Keratinocyte (primary cell): ENCODE results near the gene NCAPH2. TPM values are rescaled to one million over a fixed set of nuclear protein-coding genes. Genes with fewer than 3 reads are reported as not detected.

Experiments
- DNase-seq: peaks from one replicate; pipeline ENCODE4 v3.0.0-alpha.2; 2011; ENCODE audit warnings: low read depth, missing footprints, low spot score
- FAIRE-seq: peaks from 2 replicates; lab custom pipeline; 2011; peaks lifted over from hg19 to GRCh38; lab: Jason Lieb, UNC
- H2AFZ ChIP-seq: 2 replicates; pipeline ENCODE4 v1.6.0; 2012; ENCODE audit warnings: low read length, control low read depth, inconsistent platforms; ENCODE audit not compliant: control insufficient read depth
- H3K27ac ChIP-seq: 2 replicates; pipeline ENCODE4 v1.5.1; 2011; ENCODE audit warnings: low read length; ENCODE audit not compliant: control insufficient read depth, insufficient read depth
- H3K27me3 ChIP-seq: 3 replicates; pipeline ENCODE4 v1.6.0; 2011; ENCODE audit warnings: low read length; ENCODE audit not compliant: control insufficient read depth, insufficient read depth; ENCODE audit errors: extremely low read depth
- H3K36me3 ChIP-seq, 2 experiments: 2 replicates in 1 of 2; 3 replicates in 1 of 2; pipeline ENCODE4 v1.5.1; 2011; ENCODE audit warnings: low read length in 2 of 2, mild to moderate bottlenecking in 1 of 2; ENCODE audit not compliant: control insufficient read depth in 2 of 2, insufficient read depth in 2 of 2; ENCODE audit errors: extremely low read depth in 1 of 2
- H3K4me1 ChIP-seq: 3 replicates; pipeline ENCODE4 v1.5.1; 2011; ENCODE audit warnings: low read length; ENCODE audit not compliant: control insufficient read depth, insufficient read depth; ENCODE audit errors: extremely low read depth
- H3K4me2 ChIP-seq: 3 replicates; pipeline ENCODE4 v1.6.0; 2011; ENCODE audit warnings: low read depth, low read length; ENCODE audit not compliant: control insufficient read depth, insufficient read depth; ENCODE audit errors: extremely low read depth
- H3K4me3 ChIP-seq, 3 experiments: fragments of 200-600 bp in 1 of 3; sonication (generic) in 1 of 3; 2 replicates in 2 of 3; 3 replicates in 1 of 3; pipeline ENCODE4 v1.5.1; 2011 to 2016; ENCODE audit warnings: low read length in 3 of 3, mild to moderate bottlenecking in 3 of 3, control low read depth in 2 of 3, inconsistent platforms in 1 of 3, low read depth in 1 of 3, mixed read lengths in 1 of 3, mixed run types in 1 of 3, moderate library complexity in 1 of 3; ENCODE audit not compliant: control insufficient read depth in 2 of 3, insufficient read depth in 2 of 3; ENCODE audit errors: extremely low read depth in 1 of 3
- H3K79me2 ChIP-seq: 2 replicates; pipeline ENCODE4 v1.6.0; 2012; ENCODE audit warnings: low read length; ENCODE audit not compliant: control insufficient read depth, insufficient read depth
- H3K9ac ChIP-seq: 3 replicates; pipeline ENCODE4 v1.6.0; 2011; ENCODE audit warnings: low read length; ENCODE audit not compliant: control insufficient read depth, insufficient read depth; ENCODE audit errors: extremely low read depth
- H3K9me1 ChIP-seq: 3 replicates; pipeline ENCODE4 v1.6.0; 2011; ENCODE audit warnings: low read length; ENCODE audit not compliant: control insufficient read depth, insufficient read depth; ENCODE audit errors: extremely low read depth
- H3K9me3 ChIP-seq: 2 replicates; pipeline ENCODE4 v1.5.1; 2012; ENCODE audit warnings: low read depth, low read length; ENCODE audit not compliant: control insufficient read depth
- H4K20me1 ChIP-seq: 3 replicates; pipeline ENCODE4 v1.6.0; 2011; ENCODE audit warnings: low read length; ENCODE audit not compliant: control insufficient read depth, insufficient read depth; ENCODE audit errors: extremely low read depth
- EZH2 ChIP-seq: IDR thresholded peaks from one replicate; pipeline ENCODE4 v1.6.1; 2012; ENCODE audit warnings: inconsistent platforms, mild to moderate bottlenecking, low read length, moderate library complexity
- dilution Hi-C: fragments of 300-500 bp; cut with MboI; formaldehyde crosslinking; loops from one replicate; pipeline ENCODE4 v1.7.0; 2020; ENCODE audit warnings: low sequenced_read_pairs; ENCODE audit not compliant: extremely low pct_ligation_motif_present
- polyA plus RNA-seq, 5 experiments: library from polyadenylated mRNA; depleted of rRNA in 3 of 5; stranded (reverse) in 3 of 5; stranded (forward) in 1 of 5; unstranded in 1 of 5; fragments of >200 nt; gene quantifications; 1 replicate in 1 of 5; 2 replicates in 3 of 5; 3 replicates in 1 of 5; pipeline versions ENCODE4 v1.2.1 to v1.2.3, GENCODE V29; 2011 to 2012; ENCODE audit warnings: missing spikeins in 2 of 5, low read depth in 1 of 5, low replicate concordance in 1 of 5
- TF ChIP-seq, protein P1 (sequence below), 3 experiments: IDR thresholded peaks in 1 of 3; conservative IDR thresholded peaks in 1 of 3; optimal IDR thresholded peaks in 1 of 3; 2 replicates in 2 of 3; 3 replicates in 1 of 3; pipeline versions ENCODE3 to v1.5.1; 2011; ENCODE audit warnings: low read length in 3 of 3, mild to moderate bottlenecking in 3 of 3, moderate library complexity in 2 of 3, control low read depth in 1 of 3, inconsistent platforms in 1 of 3; ENCODE audit not compliant: insufficient read depth in 2 of 3; ENCODE audit errors: extremely low read depth in 1 of 3

NCAPH2 gene
- polyA plus RNA-seq, 1 donor (not counting 4 experiments of a cell fraction or from before 2014, with no cell fraction given): 11.4 TPM

DNA sequence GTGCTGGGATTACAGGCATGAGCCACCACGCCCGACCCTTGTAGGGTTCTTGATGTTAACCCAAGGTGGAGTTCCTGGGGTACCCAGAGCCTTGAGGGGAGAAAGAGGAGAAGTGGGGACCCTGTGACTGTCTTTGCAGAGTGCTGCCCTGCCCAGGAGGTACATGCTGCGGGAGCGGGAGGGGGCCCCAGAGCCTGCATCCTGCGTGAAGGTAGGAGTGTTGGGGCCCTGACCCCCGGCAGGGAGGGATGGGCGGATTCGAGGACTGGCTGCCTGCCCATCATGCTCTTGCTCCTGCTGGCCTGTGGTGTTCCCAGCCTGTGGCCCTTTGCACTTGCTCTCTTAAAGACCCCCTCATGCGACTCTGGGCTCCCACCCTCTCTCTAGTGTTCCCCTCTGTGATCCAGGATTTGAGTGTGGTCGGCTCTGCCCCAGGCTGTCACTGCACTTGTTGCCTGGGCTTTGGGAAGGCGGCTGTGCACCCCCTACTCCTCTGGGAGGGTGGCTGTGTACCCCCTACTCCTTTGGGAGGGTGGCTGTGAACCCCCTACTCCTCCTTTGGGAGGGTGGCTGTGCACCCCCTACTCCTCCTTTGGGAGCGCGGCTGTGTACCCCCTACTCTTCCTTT lies 12.9 kb downstream of the NCAPH2 start:
- no peak overlapping the region for H3K4me2 ChIP-seq
- no peaks in the 10 kb centered on the region for H3K9me1 ChIP-seq
- no peak for DNase-seq
- peaks cover 11% of the 10 kb centered on the region for H3K4me1 ChIP-seq
- H2AFZ ChIP-seq: no peak overlapping the region
- H3K4me3 ChIP-seq: no peak overlapping the region
- TF ChIP-seq, protein P1, sequence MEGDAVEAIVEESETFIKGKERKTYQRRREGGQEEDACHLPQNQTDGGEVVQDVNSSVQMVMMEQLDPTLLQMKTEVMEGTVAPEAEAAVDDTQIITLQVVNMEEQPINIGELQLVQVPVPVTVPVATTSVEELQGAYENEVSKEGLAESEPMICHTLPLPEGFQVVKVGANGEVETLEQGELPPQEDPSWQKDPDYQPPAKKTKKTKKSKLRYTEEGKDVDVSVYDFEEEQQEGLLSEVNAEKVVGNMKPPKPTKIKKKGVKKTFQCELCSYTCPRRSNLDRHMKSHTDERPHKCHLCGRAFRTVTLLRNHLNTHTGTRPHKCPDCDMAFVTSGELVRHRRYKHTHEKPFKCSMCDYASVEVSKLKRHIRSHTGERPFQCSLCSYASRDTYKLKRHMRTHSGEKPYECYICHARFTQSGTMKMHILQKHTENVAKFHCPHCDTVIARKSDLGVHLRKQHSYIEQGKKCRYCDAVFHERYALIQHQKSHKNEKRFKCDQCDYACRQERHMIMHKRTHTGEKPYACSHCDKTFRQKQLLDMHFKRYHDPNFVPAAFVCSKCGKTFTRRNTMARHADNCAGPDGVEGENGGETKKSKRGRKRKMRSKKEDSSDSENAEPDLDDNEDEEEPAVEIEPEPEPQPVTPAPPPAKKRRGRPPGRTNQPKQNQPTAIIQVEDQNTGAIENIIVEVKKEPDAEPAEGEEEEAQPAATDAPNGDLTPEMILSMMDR (optimal IDR thresholded peaks at IDR 0.05 in 1 of 3, IDR thresholded peaks at IDR 0.05 in 1 of 3, conservative IDR thresholded peaks at IDR 0.05 in 1 of 3; ENCODE audit: extremely low read depth in 1 of 3, insufficient read depth in 2 of 3, low read length in 3 of 3): no peak
- TF ChIP-seq EZH2: no peak
- H3K27ac ChIP-seq: no peak overlapping the region
- dilution Hi-C loops: no loop called here
- H3K27me3 ChIP-seq: no peaks in the 10 kb centered on the region
- no peaks in the 10 kb centered on the region for H4K20me1 ChIP-seq
- H3K9ac ChIP-seq: no peak overlapping the region
- H3K9me3 ChIP-seq: no peaks in the 10 kb centered on the region
- H3K36me3 ChIP-seq: peaks cover 25 to 37% of the 10 kb centered on the region in 2 experiments
- no peak for FAIRE-seq
- H3K79me2 ChIP-seq: peaks cover 27% of the 10 kb centered on the region

DNA sequence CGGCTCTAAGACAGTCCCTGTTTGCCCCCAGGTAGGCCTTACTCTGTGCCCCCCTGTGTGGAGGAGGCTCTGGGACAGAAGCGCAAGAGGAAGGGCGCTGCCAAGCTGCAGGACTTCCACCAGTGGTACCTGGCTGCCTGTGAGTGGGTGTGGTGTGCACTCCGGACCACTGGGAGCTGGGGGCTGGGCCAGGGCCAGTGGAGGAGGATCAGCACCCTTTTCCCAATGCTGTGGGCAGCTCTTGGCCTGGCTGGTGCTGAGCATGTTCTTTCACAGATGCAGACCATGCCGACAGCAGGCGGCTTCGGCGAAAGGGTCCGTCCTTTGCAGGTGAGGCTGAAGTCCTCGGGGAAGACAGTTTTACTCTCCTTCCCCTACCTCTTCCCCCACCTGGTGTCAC lies 13.7 kb downstream of the NCAPH2 start:
- Histone ChIP-seq H3K36me3 (peaks cover 24 to 35% of the 10 kb centered on the region in 2 experiments), H4K20me1 (no peaks in the 10 kb centered on the region), H3K27ac (no peak overlapping the region), H3K9me3 (no peaks in the 10 kb centered on the region), H3K4me3 (no peak overlapping the region), H2AFZ (no peak overlapping the region), H3K9me1 (no peaks in the 10 kb centered on the region), H3K4me2 (no peak overlapping the region), H3K4me1 (peaks cover 14% of the 10 kb centered on the region), H3K27me3 (no peaks in the 10 kb centered on the region), H3K9ac (no peak overlapping the region), H3K79me2 (peaks cover 26% of the 10 kb centered on the region)
- TF ChIP-seq, protein P1 (optimal IDR thresholded peaks at IDR 0.05 in 1 of 3, IDR thresholded peaks at IDR 0.05 in 1 of 3, conservative IDR thresholded peaks at IDR 0.05 in 1 of 3; ENCODE audit: extremely low read depth in 1 of 3, insufficient read depth in 2 of 3, low read length in 3 of 3): no peak
- no peak for TF ChIP-seq EZH2
- DNase-seq (no peak), FAIRE-seq (no peak)
- dilution Hi-C loops: no loop called here
